Measurements from ENCODE around the gene TBC1D7.
A peak's percentile ranks its signal among the peaks of the same experiment; 100 is the strongest.
"Not testable (repeated sequence)": the region's sequence is repeated elsewhere in the genome, so short reads cannot be mapped to it uniquely, and the experiment has no call there.

TBC1D7 gene

DNA sequence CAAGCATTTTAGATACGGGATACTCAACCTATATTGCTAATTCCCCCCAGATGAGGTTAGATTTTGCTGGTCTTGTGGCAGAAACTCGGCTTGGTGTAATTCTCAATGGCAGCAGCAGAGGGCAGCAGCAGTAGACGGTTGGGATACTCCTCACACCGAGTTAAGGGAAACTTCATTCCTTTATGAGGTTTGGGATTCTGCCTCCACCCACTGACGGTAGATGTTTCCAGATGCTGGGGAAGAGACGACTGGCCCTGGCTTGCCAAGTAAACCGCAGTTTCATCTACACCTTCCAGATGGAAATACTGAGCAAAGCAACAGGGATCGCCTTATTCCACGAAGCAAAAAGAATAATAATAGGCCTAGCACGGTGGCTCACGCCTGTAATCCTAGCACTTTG is 8.2 kb upstream of the TBC1D7 start:
- H3K9me3 ChIP-seq (ENCODE audit: control insufficient read depth, low read length): no peaks in the 10 kb centered on the region
- no peak overlapping the region for H3K4me3 ChIP-seq (ENCODE audit: low read length)
- no peaks in the 10 kb centered on the region for H3K4me1 ChIP-seq (ENCODE audit: control insufficient read depth, insufficient read depth, low read length)
- DNase-seq (ENCODE audit: low read depth): peak; percentile 91
- peaks cover 7% of the 10 kb centered on the region for H3K27me3 ChIP-seq (replicated peaks; ENCODE audit: control insufficient read depth, insufficient read depth, low read length)
- H3K9ac ChIP-seq (ENCODE audit: low read length): no peak overlapping the region
- H3K36me3 ChIP-seq (ENCODE audit: control insufficient read depth, insufficient read depth, low read length, severe bottlenecking): no peaks in the 10 kb centered on the region

DNA sequence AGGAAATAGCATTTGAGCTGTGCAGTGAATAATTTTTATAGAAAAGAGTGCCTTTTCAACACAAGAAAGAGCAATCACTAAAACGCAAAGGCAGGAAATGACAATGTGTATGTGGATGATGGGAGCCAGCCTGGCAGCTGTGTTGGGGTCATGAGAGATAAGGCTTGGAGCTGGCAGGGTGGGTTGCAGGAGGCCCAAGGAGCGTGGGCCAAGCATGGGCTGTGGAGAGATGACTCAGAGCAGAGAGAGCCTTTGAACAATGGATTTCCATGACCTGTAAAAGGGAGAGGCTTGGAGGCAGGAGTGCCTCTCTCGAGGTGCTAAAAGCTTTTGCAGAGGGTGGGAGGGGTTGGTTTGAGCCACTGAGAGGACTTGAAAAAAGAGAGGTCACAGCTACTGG is 6.6 kb upstream of the TBC1D7 start:
- H3K27me3 ChIP-seq (replicated peaks; ENCODE audit: control insufficient read depth, insufficient read depth, low read length): peaks cover 7% of the 10 kb centered on the region
- no peaks in the 10 kb centered on the region for H3K36me3 ChIP-seq (ENCODE audit: control insufficient read depth, insufficient read depth, low read length, severe bottlenecking)
- H3K9ac ChIP-seq (ENCODE audit: low read length): no peak overlapping the region
- DNase-seq (ENCODE audit: low read depth): no peak
- H3K4me3 ChIP-seq (ENCODE audit: low read length): no peak overlapping the region
- no peaks in the 10 kb centered on the region for H3K4me1 ChIP-seq (ENCODE audit: control insufficient read depth, insufficient read depth, low read length)
- H3K9me3 ChIP-seq (ENCODE audit: control insufficient read depth, low read length): no peaks in the 10 kb centered on the region

DNA sequence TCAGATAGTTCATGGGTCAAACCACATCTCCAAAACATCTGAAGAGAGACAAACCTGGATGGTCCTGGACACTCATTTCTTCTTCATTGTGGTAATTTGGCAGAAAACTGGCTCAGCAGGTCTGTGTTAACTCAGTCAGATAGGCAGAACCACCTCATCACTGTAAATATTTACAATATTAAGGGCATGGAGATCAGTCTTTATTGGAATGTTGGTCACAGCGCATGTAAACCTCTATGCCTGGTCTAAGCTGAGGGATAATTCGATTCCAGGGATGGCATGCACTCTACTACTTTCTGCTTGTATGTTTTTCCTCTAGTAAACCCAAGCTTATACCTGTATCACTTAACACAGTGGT is 4.0 kb upstream of the TBC1D7 start:
- H3K9me3 ChIP-seq (ENCODE audit: control insufficient read depth, low read length): no peaks in the 10 kb centered on the region
- H3K4me3 ChIP-seq (ENCODE audit: low read length): no peak overlapping the region
- DNase-seq (ENCODE audit: low read depth): no peak

DNA sequence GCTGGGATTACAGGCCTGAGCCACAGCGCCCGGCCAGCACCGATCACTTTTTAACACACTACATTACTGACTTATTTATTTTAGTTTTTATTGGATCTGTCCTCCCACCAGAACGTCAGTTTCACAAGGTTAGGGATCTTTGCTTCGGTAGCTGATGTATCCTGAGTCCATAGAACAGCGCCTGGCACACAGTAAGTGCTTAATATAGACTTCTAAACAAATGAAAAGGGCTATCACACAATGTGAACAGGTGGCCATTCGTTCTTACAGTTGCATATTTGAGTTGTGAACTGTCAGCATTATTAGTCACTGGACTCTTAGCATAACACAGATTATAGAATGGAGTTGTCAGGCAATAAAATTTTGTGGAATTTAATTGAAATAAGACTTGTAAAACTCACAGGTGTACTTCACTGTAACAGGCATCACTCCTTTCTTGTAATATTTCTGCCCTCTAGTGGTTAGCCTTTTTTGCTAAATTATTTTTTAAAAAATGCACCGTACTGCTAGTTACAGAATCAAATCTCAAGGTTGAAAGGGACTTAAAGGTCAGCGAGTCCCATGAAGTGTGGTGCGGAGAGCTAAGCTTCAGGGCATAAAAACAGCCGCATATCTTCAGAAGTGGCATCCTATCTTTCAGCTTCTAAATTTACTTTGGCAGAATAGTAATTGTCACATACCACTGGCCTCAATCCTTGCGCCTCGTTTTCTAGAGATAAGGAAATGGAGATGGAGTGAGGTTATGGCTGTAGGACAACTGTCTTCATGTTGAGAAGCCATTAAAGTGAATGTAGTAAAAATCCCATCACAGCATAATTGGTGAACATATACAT is 3.4 kb upstream of the TBC1D7 start:
- Histone ChIP-seq H3K9ac (ENCODE audit: low read length) (no peak overlapping the region), H3K36me3 (ENCODE audit: control insufficient read depth, insufficient read depth, low read length, severe bottlenecking) (no peaks in the 10 kb centered on the region), H3K4me3 (ENCODE audit: low read length) (no peak overlapping the region), H3K4me1 (ENCODE audit: control insufficient read depth, insufficient read depth, low read length) (peaks cover 15% of the 10 kb centered on the region), H3K9me3 (ENCODE audit: control insufficient read depth, low read length) (no peaks in the 10 kb centered on the region), H3K27me3 (replicated peaks; ENCODE audit: control insufficient read depth, insufficient read depth, low read length) (no peaks in the 10 kb centered on the region)
- peak; percentile 78 for DNase-seq (ENCODE audit: low read depth)

More for the DNA sequence above, 4.0 kb upstream of the TBC1D7 start:
- Histone ChIP-seq H3K27me3 (replicated peaks; ENCODE audit: control insufficient read depth, insufficient read depth, low read length) (no peaks in the 10 kb centered on the region), H3K9ac (ENCODE audit: low read length) (no peak overlapping the region), H3K36me3 (ENCODE audit: control insufficient read depth, insufficient read depth, low read length, severe bottlenecking) (no peaks in the 10 kb centered on the region), H3K4me1 (ENCODE audit: control insufficient read depth, insufficient read depth, low read length) (peaks cover 9% of the 10 kb centered on the region)

DNA sequence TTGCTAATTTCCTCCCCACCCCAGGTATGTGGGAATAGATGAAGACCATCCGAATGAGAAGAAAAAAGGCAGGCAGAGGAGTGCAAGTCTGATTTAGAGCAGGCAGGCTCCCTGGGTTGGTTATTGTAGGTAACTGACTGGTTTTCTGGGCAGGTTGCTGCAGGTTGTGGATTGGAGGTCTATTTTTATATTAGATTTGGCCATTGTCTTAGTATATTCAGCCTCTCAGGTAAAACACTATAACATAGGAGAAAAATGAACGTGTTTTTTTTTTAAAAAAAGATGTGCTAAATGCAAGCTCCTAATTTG is 492 bp upstream of the TBC1D7 start:
- Histone ChIP-seq H3K4me1 (ENCODE audit: control insufficient read depth, insufficient read depth, low read length) (peaks cover 16% of the 10 kb centered on the region), H3K9ac (ENCODE audit: low read length) (peak overlapping the region; percentile 92), H3K36me3 (ENCODE audit: control insufficient read depth, insufficient read depth, low read length, severe bottlenecking) (peaks cover 15% of the 10 kb centered on the region), H3K4me3 (ENCODE audit: low read length) (peak overlapping the region; percentile 95), H3K9me3 (ENCODE audit: control insufficient read depth, low read length) (no peaks in the 10 kb centered on the region), H3K27me3 (replicated peaks; ENCODE audit: control insufficient read depth, insufficient read depth, low read length) (no peaks in the 10 kb centered on the region)
- DNase-seq (ENCODE audit: low read depth): no peak

DNA sequence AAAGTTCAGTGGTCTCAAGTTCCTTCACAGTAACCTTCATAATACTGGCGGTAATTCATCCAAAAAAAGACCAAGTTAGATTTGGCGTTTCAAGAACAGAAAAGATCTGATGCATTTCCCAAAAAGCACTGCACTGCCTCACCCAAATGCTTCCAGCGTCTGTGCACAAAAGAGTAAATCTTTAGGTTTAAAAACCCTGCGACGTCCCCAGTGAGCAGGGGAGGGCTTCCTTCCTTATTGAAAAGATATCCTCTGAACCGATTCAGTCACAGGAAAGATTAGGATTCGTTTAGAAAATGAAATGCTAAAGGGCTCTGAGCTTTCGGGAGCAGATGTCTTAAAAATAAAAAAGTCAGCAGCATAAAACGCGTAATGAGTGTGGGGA is 654 bp downstream of the TBC1D7 start:
- H3K4me1 ChIP-seq (ENCODE audit: control insufficient read depth, insufficient read depth, low read length): peaks cover 16% of the 10 kb centered on the region
- H3K9ac ChIP-seq (ENCODE audit: low read length): peak overlapping the region; percentile 92
- DNase-seq (ENCODE audit: low read depth): peak; percentile 39
- peak overlapping the region; percentile 95 for H3K4me3 ChIP-seq (ENCODE audit: low read length)
- no peaks in the 10 kb centered on the region for H3K27me3 ChIP-seq (replicated peaks; ENCODE audit: control insufficient read depth, insufficient read depth, low read length)
- no peaks in the 10 kb centered on the region for H3K9me3 ChIP-seq (ENCODE audit: control insufficient read depth, low read length)
- peaks cover 24% of the 10 kb centered on the region for H3K36me3 ChIP-seq (ENCODE audit: control insufficient read depth, insufficient read depth, low read length, severe bottlenecking)

DNA sequence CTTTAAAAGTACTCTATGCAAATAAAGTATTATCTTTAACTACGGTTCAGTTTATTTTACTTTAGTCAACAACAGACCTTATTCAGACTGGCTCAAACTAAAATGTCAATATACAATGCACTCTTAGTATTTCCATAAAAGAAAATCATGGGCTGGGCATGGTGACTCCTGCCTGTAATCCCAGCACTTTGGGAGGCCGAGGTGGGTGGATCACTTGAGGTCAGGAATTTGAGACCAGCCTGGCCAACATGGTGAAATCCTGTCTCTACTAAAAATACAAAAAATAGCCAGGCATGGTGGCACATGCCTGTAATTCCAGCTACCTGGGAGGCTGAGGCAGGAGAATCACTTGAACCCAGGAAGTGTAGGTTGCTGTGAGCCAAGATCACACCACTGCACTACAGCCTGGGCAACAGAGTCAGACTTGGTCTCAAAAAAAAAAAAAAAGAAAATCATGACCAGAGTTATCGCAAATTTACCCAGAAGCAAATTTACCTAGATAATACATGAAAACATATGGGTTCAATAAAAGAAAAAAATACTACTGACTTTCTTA is 2.2 kb downstream of the TBC1D7 start:
- H3K4me3 ChIP-seq (ENCODE audit: low read length); H3K27me3 ChIP-seq (replicated peaks; ENCODE audit: control insufficient read depth, insufficient read depth, low read length); H3K9me3 ChIP-seq (ENCODE audit: control insufficient read depth, low read length); DNase-seq (ENCODE audit: low read depth); H3K9ac ChIP-seq (ENCODE audit: low read length): not testable (repeated sequence)
- H3K4me1 ChIP-seq (ENCODE audit: control insufficient read depth, insufficient read depth, low read length): peaks cover 16% of the 10 kb centered on the region
- H3K36me3 ChIP-seq (ENCODE audit: control insufficient read depth, insufficient read depth, low read length, severe bottlenecking): peaks cover 40% of the 10 kb centered on the region

DNA sequence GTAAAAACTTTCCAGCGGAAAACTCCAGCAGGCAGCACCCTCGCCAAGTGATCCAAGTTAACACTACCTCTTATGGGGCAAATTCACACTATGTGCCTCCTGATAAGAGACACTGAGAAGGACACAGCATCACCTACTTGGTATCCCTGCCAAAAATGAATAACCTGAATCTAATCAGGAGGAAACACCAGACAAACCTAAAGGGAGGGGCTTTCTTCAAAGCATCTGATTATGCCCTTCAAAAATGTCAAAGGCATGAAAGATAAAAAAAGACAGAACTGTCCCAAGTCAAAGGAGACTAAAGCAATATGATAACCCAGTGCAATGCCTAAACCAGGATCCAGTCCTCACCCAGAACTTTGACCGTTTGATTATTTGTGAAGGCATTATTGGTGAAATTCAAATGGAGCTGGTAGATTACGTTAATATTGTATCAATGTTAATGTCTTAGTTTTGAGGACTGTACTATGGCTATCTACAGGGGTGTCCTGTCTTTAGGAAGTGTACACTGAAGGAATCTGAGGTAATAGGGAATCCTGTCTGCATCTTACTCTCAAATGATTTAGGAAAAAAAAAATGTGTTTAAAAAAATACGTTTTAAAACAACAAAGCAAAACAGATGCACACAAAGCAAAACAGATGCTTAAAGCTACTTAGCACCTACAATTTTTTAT is 8.3 kb downstream of the TBC1D7 start:
- H3K27me3 ChIP-seq (replicated peaks; ENCODE audit: control insufficient read depth, insufficient read depth, low read length): no peaks in the 10 kb centered on the region
- no peak for DNase-seq (ENCODE audit: low read depth)
- H3K9ac ChIP-seq (ENCODE audit: low read length): no peak overlapping the region
- H3K36me3 ChIP-seq (ENCODE audit: control insufficient read depth, insufficient read depth, low read length, severe bottlenecking): peaks cover 94% of the 10 kb centered on the region
- no peaks in the 10 kb centered on the region for H3K4me1 ChIP-seq (ENCODE audit: control insufficient read depth, insufficient read depth, low read length)
- no peaks in the 10 kb centered on the region for H3K9me3 ChIP-seq (ENCODE audit: control insufficient read depth, low read length)
- no peak overlapping the region for H3K4me3 ChIP-seq (ENCODE audit: low read length)

DNA sequence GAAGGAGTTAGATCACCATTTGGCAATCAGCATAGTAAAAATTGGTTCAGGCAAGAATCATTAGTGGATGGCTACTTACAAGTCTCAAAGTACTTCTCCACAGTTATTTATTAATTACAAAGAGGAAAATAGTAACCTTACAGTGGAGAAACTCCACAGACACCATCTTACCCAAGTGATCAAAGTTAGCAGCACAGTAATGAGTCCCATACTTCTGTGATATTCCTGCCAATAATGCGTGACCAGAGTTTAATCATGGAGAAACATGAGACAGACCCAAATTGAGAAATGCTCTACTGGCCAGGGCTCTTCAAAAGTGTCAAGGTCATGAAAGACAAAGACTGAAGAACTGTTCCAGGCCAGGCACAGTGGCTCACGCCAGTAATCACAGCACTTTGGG is 9.5 kb downstream of the TBC1D7 start:
- Histone ChIP-seq H3K4me3 (ENCODE audit: low read length) (no peak overlapping the region), H3K9ac (ENCODE audit: low read length) (no peak overlapping the region), H3K9me3 (ENCODE audit: control insufficient read depth, low read length) (no peaks in the 10 kb centered on the region), H3K36me3 (ENCODE audit: control insufficient read depth, insufficient read depth, low read length, severe bottlenecking) (peaks cover 94% of the 10 kb centered on the region), H3K27me3 (replicated peaks; ENCODE audit: control insufficient read depth, insufficient read depth, low read length) (no peaks in the 10 kb centered on the region), H3K4me1 (ENCODE audit: control insufficient read depth, insufficient read depth, low read length) (no peaks in the 10 kb centered on the region)
- no peak for DNase-seq (ENCODE audit: low read depth)

DNA sequence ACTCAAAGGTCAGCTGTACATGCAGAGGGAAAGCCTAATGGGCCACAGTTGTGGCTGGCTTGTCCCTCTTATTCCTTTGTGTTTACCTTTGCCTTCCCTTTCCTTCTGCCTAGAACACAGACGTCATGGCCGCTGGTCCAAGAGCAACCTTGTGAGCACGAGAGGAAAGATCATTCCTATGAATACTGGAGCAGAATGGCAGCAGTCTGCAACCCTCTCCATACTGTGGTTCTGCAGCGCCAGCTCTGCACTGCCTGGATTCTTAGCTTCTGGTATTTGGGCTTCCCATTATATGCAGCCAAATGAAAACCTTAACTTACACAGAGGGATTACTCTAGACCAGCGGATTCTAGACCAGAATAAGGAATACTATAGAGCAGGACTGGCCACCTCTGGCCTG is 12.4 kb downstream of the TBC1D7 start:
- no peaks in the 10 kb centered on the region for H3K4me1 ChIP-seq (ENCODE audit: control insufficient read depth, insufficient read depth, low read length)
- no peak for DNase-seq (ENCODE audit: low read depth)
- H3K36me3 ChIP-seq (ENCODE audit: control insufficient read depth, insufficient read depth, low read length, severe bottlenecking): peaks cover 87% of the 10 kb centered on the region
- H3K9ac ChIP-seq (ENCODE audit: low read length): no peak overlapping the region
- H3K9me3 ChIP-seq (ENCODE audit: control insufficient read depth, low read length): no peaks in the 10 kb centered on the region
- no peak overlapping the region for H3K4me3 ChIP-seq (ENCODE audit: low read length)
- no peaks in the 10 kb centered on the region for H3K27me3 ChIP-seq (replicated peaks; ENCODE audit: control insufficient read depth, insufficient read depth, low read length)

DNA sequence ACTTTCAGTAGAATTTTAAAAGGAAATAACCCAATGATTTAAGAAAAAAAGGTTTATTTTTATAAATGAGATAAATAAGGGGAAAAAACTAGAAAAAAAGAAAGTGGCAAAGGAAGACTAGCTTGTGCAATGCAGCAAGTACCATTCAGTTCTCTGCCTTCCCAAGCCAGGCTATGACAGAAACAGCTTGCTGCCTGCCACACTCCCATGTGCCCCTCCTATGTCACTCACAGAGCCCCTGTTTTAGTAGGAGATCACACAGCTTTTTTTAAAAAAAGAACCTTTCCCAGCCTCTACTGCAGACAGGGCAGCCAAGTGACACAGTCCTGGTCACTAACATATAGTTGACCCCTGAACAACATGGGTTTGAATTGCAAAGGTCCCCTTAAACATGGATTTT is 13.5 kb downstream of the TBC1D7 start:
- H3K4me3 ChIP-seq (ENCODE audit: low read length): no peak overlapping the region
- H3K9ac ChIP-seq (ENCODE audit: low read length): no peak overlapping the region
- no peak for DNase-seq (ENCODE audit: low read depth)
- no peaks in the 10 kb centered on the region for H3K27me3 ChIP-seq (replicated peaks; ENCODE audit: control insufficient read depth, insufficient read depth, low read length)
- H3K36me3 ChIP-seq (ENCODE audit: control insufficient read depth, insufficient read depth, low read length, severe bottlenecking): peaks cover 80% of the 10 kb centered on the region
- no peaks in the 10 kb centered on the region for H3K4me1 ChIP-seq (ENCODE audit: control insufficient read depth, insufficient read depth, low read length)
- no peaks in the 10 kb centered on the region for H3K9me3 ChIP-seq (ENCODE audit: control insufficient read depth, low read length)

Data from adipocyte (in vitro differentiated cells).